ENCODE measurements around the gene MCC.

Gene MCC

GRCh38 chr5:113054899-113055298, 433.4 kb downstream of the MCC start:
- DNase-seq (ENCODE audit: low spot score): no peak

- DNase-seq (ENCODE audit: low spot score): no peak
Measured at GRCh38 chr5:113053511-113053995, 434.7 kb downstream of the MCC start.

GRCh38 chr5:113052041-113052795, 436.0 kb downstream of the MCC start:
- no peak for DNase-seq (ENCODE audit: low spot score)

GRCh38 chr5:113050721-113051382, 437.4 kb downstream of the MCC start:
- no peak for DNase-seq (ENCODE audit: low spot score)

- DNase-seq (ENCODE audit: low spot score): no peak
Measured at GRCh38 chr5:113048931-113049330, 439.3 kb downstream of the MCC start.

DNA sequence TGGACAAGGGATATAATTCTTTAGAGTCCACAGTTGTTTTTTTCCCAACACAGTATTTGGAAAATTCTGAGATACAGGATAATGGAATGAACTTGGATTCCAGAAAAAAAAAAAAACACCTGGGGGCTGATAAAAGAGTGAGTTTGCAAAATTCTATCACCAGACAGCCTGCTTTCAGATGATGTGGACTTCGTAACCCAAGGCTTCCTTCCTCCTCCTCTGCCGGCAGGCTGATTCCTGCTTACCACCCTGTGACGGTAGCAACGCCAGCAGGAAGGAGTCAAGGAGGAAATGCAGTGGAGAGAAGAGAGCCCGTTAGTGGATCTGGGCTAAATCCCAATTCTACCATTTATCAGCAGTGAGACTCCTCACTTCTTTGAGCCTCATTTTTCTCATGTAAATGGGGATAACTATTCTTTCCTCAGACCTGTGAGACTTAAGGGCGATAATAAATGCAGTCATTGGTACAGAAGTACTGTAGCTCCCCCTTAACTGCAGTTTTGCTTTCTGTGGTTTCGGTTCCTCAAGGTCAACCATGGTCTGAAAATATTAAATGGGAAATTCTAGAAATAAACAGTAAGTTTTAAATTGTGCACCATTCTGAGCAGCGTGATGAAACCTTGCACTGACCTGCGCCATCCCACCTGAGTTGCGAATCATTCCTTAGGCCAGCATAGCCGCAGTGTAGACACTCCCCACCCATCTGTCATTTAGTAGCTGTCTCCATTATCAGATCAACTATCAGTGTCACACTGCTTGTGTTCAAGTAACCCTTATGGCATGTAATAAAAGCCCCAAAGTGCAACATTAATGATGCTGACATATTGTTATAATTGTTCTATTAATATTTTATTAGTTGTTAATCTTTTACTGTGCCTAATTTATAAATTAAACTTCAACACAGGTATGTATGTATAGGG, 440.3 kb downstream of the MCC start:
- DNase-seq (ENCODE audit: low spot score): no peak

DNA sequence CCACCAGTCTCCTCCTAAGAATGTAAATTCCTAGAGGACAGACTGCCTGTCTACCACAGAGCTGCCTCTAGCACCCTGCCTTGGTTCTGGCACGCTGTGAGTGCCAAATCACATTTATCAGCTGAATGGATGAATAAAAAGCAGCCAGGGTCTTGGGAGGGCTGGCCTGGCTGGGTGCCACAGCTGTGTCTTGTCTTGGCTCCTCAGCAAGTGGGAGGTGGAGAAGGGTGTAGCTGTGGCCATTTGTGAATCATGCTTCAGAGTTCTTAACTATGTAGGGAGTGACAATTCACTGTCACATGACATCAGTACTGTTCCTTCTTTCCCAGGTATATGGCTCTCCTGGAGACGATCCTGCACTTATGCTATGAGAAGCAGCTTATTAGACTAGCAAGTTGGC, 441.0 kb downstream of the MCC start:
- no peak for DNase-seq (ENCODE audit: low spot score)

GRCh38 chr5:113044776-113045465, 443.3 kb downstream of the MCC start:
- no peak for DNase-seq (ENCODE audit: low spot score)

DNA sequence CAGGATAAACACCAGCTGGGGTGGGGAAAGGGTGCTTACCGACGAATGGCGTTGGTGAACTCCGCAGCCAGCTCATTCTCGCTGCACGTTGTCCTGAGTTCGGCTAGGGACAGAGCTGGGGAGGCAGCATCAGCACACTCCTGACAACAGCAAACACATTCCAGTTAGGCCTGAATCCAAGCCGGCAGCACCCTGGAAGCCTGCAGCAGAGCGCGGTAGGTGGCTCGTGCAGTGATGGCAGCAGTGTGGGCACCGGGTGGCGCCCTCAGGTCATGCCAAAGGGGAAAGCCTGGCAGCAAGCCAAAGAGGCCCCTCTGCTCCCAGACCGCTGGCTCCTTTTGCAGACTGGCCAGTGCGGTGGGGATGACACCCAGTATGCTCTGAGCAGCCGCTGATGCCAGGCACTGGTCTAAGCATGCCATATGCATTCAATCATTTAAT, 444.7 kb downstream of the MCC start:
- DNase-seq (ENCODE audit: low spot score): no peak

- DNase-seq (ENCODE audit: low spot score): no peak
Measured at GRCh38 chr5:113042491-113043243, 445.6 kb downstream of the MCC start.

DNA sequence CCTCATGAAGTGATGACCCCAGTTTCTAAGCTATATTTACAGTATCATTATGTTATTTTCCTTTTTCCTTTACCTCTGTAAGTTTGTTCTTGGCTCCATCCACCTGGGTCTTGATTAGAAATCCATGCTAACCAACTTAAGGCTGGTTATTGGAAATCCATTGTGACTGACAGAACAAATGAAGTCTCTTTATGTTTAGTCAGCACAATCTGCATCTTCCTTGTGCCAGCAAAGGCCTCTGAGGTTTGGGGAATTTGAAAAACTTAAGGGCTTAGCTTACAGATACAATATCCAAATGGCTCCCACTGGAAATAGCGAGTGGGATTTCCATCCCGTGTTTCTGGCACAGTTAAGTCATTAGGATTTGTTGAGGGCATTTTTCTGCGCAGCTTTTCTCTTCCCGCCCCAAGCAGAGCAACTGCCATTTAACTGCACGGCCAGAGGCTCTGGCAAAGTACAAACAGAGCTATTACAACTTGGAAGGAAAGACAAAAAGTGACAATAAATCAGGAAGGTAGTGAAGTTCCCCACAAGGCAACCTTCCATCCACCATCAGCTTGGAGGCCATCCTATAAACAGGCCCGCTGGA, 447.5 kb downstream of the MCC start:
- DNase-seq (ENCODE audit: low spot score): no peak

DNA sequence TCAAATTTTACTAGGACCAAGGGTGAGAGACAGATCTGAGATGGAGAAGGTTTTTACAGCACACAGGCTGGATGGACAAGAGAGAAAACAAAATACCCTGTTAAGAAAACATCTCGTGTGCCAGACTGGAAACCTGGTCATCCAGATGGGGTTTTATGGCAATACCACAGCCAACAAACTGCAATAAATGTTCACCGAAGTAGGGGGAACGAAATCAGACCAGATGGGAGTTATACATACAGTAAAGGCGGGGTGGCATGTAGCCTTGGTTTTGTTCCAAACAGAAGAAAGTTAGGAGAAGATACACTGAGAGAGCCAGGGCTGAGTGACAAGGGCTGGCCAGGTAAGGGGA, 448.3 kb downstream of the MCC start:
- DNase-seq (ENCODE audit: low spot score): no peak

GRCh38 chr5:113039229-113039933, 448.9 kb downstream of the MCC start:
- no peak for DNase-seq (ENCODE audit: low spot score)

DNA sequence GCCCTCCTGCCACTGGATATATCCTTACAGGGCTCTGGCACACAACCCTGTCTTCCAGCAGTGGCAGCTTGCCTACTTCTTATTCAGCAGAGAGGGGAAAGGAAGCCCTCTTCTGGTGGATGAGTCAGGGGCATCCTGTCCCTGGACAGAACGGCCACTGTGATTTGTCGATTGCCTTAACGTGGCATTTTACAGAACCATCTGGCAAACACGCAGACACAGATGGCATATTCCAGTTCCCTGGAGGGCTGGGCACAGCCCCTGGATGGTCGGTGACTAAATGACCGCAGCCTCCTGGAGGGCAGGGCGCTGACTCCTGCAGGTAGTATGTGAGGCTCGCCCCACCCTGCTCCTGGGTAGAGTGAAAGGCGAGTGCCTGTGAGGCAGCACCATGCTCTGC, 449.5 kb downstream of the MCC start:
- no peak for DNase-seq (ENCODE audit: low spot score)

GRCh38 chr5:113038136-113038535, 450.1 kb downstream of the MCC start:
- no peak for DNase-seq (ENCODE audit: low spot score)

DNA sequence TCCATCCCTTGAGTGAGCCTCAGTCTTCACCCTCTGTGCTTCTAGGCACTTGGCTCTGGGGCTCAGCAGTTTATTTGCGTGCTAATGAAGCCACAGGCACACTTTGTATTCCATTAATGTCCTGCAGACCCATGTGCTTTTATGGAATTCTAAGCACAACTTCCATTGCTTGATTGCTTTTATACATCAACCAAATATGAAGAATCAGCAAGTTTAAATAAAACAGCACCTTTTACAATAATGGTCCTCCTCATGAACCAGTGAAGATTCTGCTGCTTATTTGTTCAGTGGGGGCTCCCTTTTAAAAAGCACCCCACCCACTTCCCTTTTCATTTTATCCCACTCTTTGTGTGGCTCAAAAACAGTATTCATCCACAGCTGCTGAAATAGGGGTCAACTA, 451.4 kb downstream of the MCC start:
- DNase-seq (ENCODE audit: low spot score): no peak

DNA sequence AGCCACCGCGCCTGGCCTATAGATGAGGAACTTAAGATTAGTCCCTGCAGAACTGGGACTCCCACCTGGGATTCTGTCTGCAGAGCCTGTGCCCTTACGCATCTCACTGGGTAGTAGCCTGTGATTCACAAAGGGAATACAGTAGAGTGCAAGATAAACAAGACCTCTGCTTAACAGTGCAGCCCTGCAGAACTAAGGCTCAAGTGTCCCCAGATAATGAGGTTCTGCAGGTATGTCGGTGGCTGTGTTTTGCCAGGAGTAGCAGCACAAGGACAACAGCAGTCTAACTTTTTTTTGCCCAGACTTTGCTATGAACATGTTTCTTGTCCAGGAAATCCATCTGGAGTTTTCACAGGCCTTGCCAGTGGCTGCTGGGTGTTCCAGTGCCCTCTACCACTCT, 451.9 kb downstream of the MCC start:
- DNase-seq (ENCODE audit: low spot score): no peak

DNA sequence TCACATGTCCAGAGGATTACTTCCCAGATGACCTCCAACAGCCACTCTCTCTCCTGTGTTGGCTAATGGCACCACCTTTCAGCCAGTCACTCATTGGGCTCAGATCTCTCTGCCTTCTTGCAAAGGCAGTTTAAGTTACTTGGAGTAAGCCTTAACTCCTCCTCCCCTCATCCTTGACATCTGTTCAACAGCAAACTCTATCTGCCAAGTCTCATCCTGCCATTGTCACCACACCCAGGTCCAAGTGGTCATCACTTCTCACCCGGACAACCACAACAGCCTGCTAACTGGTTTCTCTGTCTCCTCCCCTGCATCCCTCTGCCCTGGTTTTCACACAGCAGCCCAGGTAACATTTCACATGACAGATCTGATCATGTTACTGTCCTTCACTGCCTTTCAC, 453.2 kb downstream of the MCC start:
- no peak for DNase-seq (ENCODE audit: low spot score)

DNA sequence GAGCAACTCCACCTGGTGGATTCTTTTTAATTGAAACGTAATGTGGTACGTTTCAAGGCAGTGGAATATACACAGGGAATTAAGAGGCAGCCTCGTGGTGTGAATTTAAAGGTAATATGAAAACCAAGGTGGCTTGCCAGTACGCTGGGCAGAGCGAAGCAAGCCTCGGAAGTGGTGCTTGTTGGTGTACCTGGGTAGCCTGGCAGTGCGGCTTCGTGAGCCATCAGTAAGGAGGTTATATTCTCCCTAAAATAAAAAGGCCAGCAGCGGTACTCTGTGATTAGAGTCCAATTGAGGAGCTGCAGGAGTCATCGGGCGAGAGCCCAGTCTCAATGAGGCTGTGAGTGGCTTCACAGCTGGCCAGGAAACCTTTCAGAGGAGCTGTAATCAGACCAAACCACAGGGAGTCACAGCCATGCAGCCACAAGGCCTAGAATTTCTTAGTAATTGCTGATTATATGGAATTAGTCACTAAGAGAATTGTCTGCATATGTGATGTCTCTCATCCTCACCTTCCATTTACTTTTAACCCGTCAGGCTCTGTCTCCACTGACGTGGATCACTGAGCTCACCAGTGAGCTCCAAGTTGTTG, 454.0 kb downstream of the MCC start:
- no peak for DNase-seq (ENCODE audit: low spot score)

GRCh38 chr5:113031557-113031956, 456.7 kb downstream of the MCC start:
- DNase-seq (ENCODE audit: low spot score): no peak

Measured in cerebellar cortex (tissue), 1 donor.